Measurements from ENCODE around the gene INTS6.

Gene INTS6

GRCh38 chr13:51341791-51342190 is 111.0 kb downstream of the INTS6 start:
- DNase-seq, result no peak

- DNase-seq, result no peak
Measured at GRCh38 chr13:51341232-51341631, 111.6 kb downstream of the INTS6 start.

GRCh38 chr13:51339952-51340732 is 112.7 kb downstream of the INTS6 start:
- no peak for DNase-seq

- no peak for DNase-seq
Measured at GRCh38 chr13:51339354-51339753, 113.5 kb downstream of the INTS6 start, which contains the start of gene SERPINE3. TSS of gene SERPINE3 (plus strand) at chr13:51339691. CDS start at chr13:51341092, 1,401 bp downstream.

- no peak for DNase-seq
Measured at GRCh38 chr13:51336746-51337145, 116.1 kb downstream of the INTS6 start.

GRCh38 chr13:51333826-51334225 is 119.0 kb downstream of the INTS6 start:
- DNase-seq, result no peak

- no peak for DNase-seq
Measured at GRCh38 chr13:51333421-51333820, 119.4 kb downstream of the INTS6 start.

- DNase-seq, result no peak
Measured at GRCh38 chr13:51332566-51333361, 120.1 kb downstream of the INTS6 start.

GRCh38 chr13:51331354-51331861 is 121.4 kb downstream of the INTS6 start:
- no peak for DNase-seq

GRCh38 chr13:51330791-51331190 is 122.0 kb downstream of the INTS6 start:
- DNase-seq, result no peak

GRCh38 chr13:51329606-51330005 is 123.2 kb downstream of the INTS6 start:
- no peak for DNase-seq

GRCh38 chr13:51328488-51328887 is 124.3 kb downstream of the INTS6 start:
- no peak for DNase-seq

GRCh38 chr13:51327961-51328360 is 124.9 kb downstream of the INTS6 start:
- no peak for DNase-seq

- no peak for DNase-seq
Measured at GRCh38 chr13:51326777-51327176, 126.1 kb downstream of the INTS6 start.

GRCh38 chr13:51325837-51326236 is 127.0 kb downstream of the INTS6 start:
- DNase-seq, result no peak

GRCh38 chr13:51324714-51325420 is 128.0 kb downstream of the INTS6 start:
- DNase-seq, result no peak

GRCh38 chr13:51323824-51324511 is 128.9 kb downstream of the INTS6 start:
- DNase-seq, result no peak

GRCh38 chr13:51322826-51323225 is 130.0 kb downstream of the INTS6 start:
- no peak for DNase-seq

GRCh38 chr13:51321836-51322235 is 131.0 kb downstream of the INTS6 start:
- DNase-seq, result no peak

GRCh38 chr13:51318876-51319275 is 134.0 kb downstream of the INTS6 start:
- no peak for DNase-seq

GRCh38 chr13:51318015-51318414 is 134.8 kb downstream of the INTS6 start:
- DNase-seq, result no peak

- no peak for DNase-seq
Measured at GRCh38 chr13:51317262-51317661, 135.6 kb downstream of the INTS6 start.

GRCh38 chr13:51313619-51314018 is 139.2 kb downstream of the INTS6 start:
- DNase-seq, result no peak
